IMR-90 (cell line): ENCODE results near the gene TBC1D9. TPM values are rescaled to one million over a fixed set of nuclear protein-coding genes. Genes with fewer than 3 reads are reported as not detected.

ENCODE experiments used
- ATAC-seq: fragments of 200-7000 bp; cut with Tn5 transposase; 2 replicates; pipeline ENCODE4 v1.9.1; 2020; ENCODE audit warnings: low read depth, mild to moderate bottlenecking, moderate library complexity
- BruUV-seq: library from RNA; stranded (reverse); fragments of 400-500 nt; replicated peaks from 2 replicates; lab custom pipeline; 2021; lab: Mats Ljungman, UMichigan
- CTCF ChIA-PET: fragments of 300-600 bp; formaldehyde crosslinking; extraction: SDS; loops from one replicate; lab custom pipeline; 2021; ENCODE audit warnings: antibody characterized with exemption; lab: Yijun Ruan, JAX
- POLR2A ChIA-PET: fragments of 300-600 bp; sonication (Branson Sonifier 250); formaldehyde crosslinking; loops from one replicate; lab custom pipeline; 2022; ENCODE audit warnings: antibody characterized with exemption; ENCODE audit not compliant: unreplicated experiment; lab: Charles Lee
- DNase-seq: peaks from one replicate; pipeline ENCODE4 v3.0.0; 2013
- H2AFZ ChIP-seq: replicated peaks from 2 replicates; pipeline ENCODE3; 2013; ENCODE audit warnings: low read length, mild to moderate bottlenecking; ENCODE audit not compliant: poor library complexity
- H2AK5ac ChIP-seq: 2 replicates; pipeline ENCODE4 v1.6.1; 2013; ENCODE audit warnings: low read depth, low read length, inconsistent platforms
- H2AK9ac ChIP-seq: replicated peaks from 2 replicates; pipeline ENCODE3; 2013; ENCODE audit warnings: mild to moderate bottlenecking, low read depth, low read length, moderate library complexity; ENCODE audit not compliant: poor library complexity
- H2BK120ac ChIP-seq: 2 replicates; pipeline ENCODE4 v1.6.1; 2013; ENCODE audit warnings: low read depth, low read length, inconsistent platforms
- H2BK15ac ChIP-seq: 3 replicates; pipeline ENCODE4 v1.6.1; 2013; ENCODE audit warnings: low read depth, low read length, inconsistent platforms
- H2BK20ac ChIP-seq: 2 replicates; pipeline ENCODE4 v1.6.1; 2013; ENCODE audit warnings: low read depth, mild to moderate bottlenecking, inconsistent platforms, low read length, moderate library complexity
- H2BK5ac ChIP-seq: 2 replicates; pipeline ENCODE4 v1.6.1; 2013; ENCODE audit warnings: mild to moderate bottlenecking, low read depth, low read length, inconsistent platforms; ENCODE audit not compliant: poor library complexity, severe bottlenecking
- H3K14ac ChIP-seq: replicated peaks from 2 replicates; pipeline ENCODE4 v1.6.1; 2013; ENCODE audit warnings: low read depth, low read length, inconsistent platforms
- H3K18ac ChIP-seq: 2 replicates; pipeline ENCODE4 v1.6.1; 2013; ENCODE audit warnings: low read depth, low read length, control low read depth
- H3K23ac ChIP-seq: 2 replicates; pipeline ENCODE4 v1.6.1; 2013; ENCODE audit warnings: low read depth, low read length, inconsistent platforms
- H3K27ac ChIP-seq: 2 replicates; pipeline ENCODE4 v1.5.1; 2013; ENCODE audit warnings: mild to moderate bottlenecking, control low read depth, low read length; ENCODE audit not compliant: insufficient read depth
- H3K27me3 ChIP-seq: 2 replicates; pipeline ENCODE4 v1.6.1; 2013; ENCODE audit warnings: low read length; ENCODE audit not compliant: control insufficient read depth, insufficient read depth
- H3K36me3 ChIP-seq: 2 replicates; pipeline ENCODE4 v1.6.1; 2013; ENCODE audit warnings: low read length, mixed read lengths; ENCODE audit not compliant: control insufficient read depth, insufficient read depth
- H3K4ac ChIP-seq: 2 replicates; pipeline ENCODE4 v1.6.1; 2013; ENCODE audit warnings: low read depth, low read length, inconsistent platforms
- H3K4me1 ChIP-seq: 2 replicates; pipeline ENCODE4 v1.6.1; 2013; ENCODE audit warnings: low read length, mixed read lengths; ENCODE audit not compliant: control insufficient read depth, insufficient read depth
- H3K4me2 ChIP-seq: 2 replicates; pipeline ENCODE4 v1.6.1; 2013; ENCODE audit warnings: low read depth, mild to moderate bottlenecking, control low read depth, low read length, moderate library complexity
- H3K4me3 ChIP-seq: 2 replicates; pipeline ENCODE4 v1.5.1; 2013; ENCODE audit warnings: low read depth, mild to moderate bottlenecking, control low read depth, low read length, moderate library complexity; ENCODE audit not compliant: insufficient read depth
- H3K56ac ChIP-seq: 2 replicates; pipeline ENCODE4 v1.6.1; 2013; ENCODE audit warnings: low read length, inconsistent platforms; ENCODE audit not compliant: insufficient read depth; ENCODE audit errors: extremely low read depth
- H3K79me1 ChIP-seq, 2 experiments: 2 replicates each; pipeline ENCODE4 v1.6.1; 2013; ENCODE audit warnings: low read length in 2 of 2, inconsistent platforms in 1 of 2, low read depth in 1 of 2
- H3K9ac ChIP-seq: 2 replicates; pipeline ENCODE4 v1.6.1; 2013; ENCODE audit warnings: low read depth, low read length, control low read depth
- H3K9me1 ChIP-seq: 2 replicates; pipeline ENCODE4 v1.6.1; 2013; ENCODE audit warnings: low read length, inconsistent platforms; ENCODE audit not compliant: insufficient read depth
- H3K9me3 ChIP-seq: 2 replicates; pipeline ENCODE4 v1.6.1; 2013; ENCODE audit warnings: low read length; ENCODE audit not compliant: control insufficient read depth, insufficient read depth
- H4K20me1 ChIP-seq: 2 replicates; pipeline ENCODE4 v1.6.1; 2013; ENCODE audit warnings: low read length, inconsistent platforms; ENCODE audit not compliant: insufficient read depth
- H4K5ac ChIP-seq: 2 replicates; pipeline ENCODE4 v1.6.1; 2013; ENCODE audit warnings: mild to moderate bottlenecking, low read depth, low read length, control low read depth
- H4K8ac ChIP-seq, 2 experiments: 2 replicates each; pipeline ENCODE4 v1.6.1; 2013; ENCODE audit warnings: low read depth in 2 of 2, low read length in 2 of 2, control low read depth in 1 of 2, inconsistent platforms in 1 of 2
- H4K91ac ChIP-seq: 2 replicates; pipeline ENCODE4 v1.6.1; 2013; ENCODE audit warnings: low read depth, low read length, inconsistent platforms; ENCODE audit not compliant: insufficient read depth
- BHLHE40 ChIP-seq: fragments of 150-350 bp; IDR thresholded peaks from 2 replicates; pipeline ENCODE4 v1.6.1; 2016; ENCODE audit warnings: mild to moderate bottlenecking, low read depth, low read length
- CEBPB ChIP-seq: IDR thresholded peaks from 2 replicates; pipeline ENCODE4 v1.6.1; 2012; ENCODE audit warnings: low read depth, low read length, improper control_type of control experiment
- CHD1 ChIP-seq: IDR thresholded peaks from 2 replicates; pipeline ENCODE4 v1.6.1; 2012; ENCODE audit warnings: low read depth, low read length, improper control_type of control experiment
- CTCF ChIP-seq: conservative IDR thresholded peaks from 2 replicates; pipeline ENCODE4 v1.5.1; 2012; ENCODE audit warnings: mild to moderate bottlenecking, low read depth, low read length, improper control_type of control experiment
- ELK1 ChIP-seq: fragments of 150-350 bp; IDR thresholded peaks from 2 replicates; pipeline ENCODE4 v1.6.1; 2016; ENCODE audit warnings: low read depth, mild to moderate bottlenecking, low read length, moderate library complexity, borderline replicate concordance
- FOS ChIP-seq: fragments of 150-350 bp; IDR thresholded peaks from 2 replicates; pipeline ENCODE4 v1.6.1; 2016; ENCODE audit warnings: low read depth, low read length
- MAZ ChIP-seq: IDR thresholded peaks from 2 replicates; pipeline ENCODE4 v1.6.1; 2012; ENCODE audit warnings: low read depth, mild to moderate bottlenecking, low read length, improper control_type of control experiment, moderate library complexity, borderline replicate concordance
- MXI1 ChIP-seq: IDR thresholded peaks from 2 replicates; pipeline ENCODE4 v1.6.1; 2012; ENCODE audit warnings: low read depth, mild to moderate bottlenecking, low read length, moderate library complexity, borderline replicate concordance
- NFE2L2 ChIP-seq: fragments of 150-350 bp; IDR thresholded peaks from 2 replicates; pipeline ENCODE4 v1.6.1; 2016; ENCODE audit warnings: low read depth, mild to moderate bottlenecking, low read length
- RAD21 ChIP-seq: IDR thresholded peaks from 2 replicates; pipeline ENCODE4 v1.6.1; 2012; ENCODE audit warnings: low read length, improper control_type of control experiment
- RCOR1 ChIP-seq: IDR thresholded peaks from 2 replicates; pipeline ENCODE4 v1.6.1; 2012; ENCODE audit warnings: mild to moderate bottlenecking, low read length, improper control_type of control experiment; ENCODE audit not compliant: insufficient replicate concordance
- RFX5 ChIP-seq: IDR thresholded peaks from 2 replicates; pipeline ENCODE4 v1.8.0; 2012; ENCODE audit warnings: low read depth, mild to moderate bottlenecking, low read length, moderate library complexity
- SMC3 ChIP-seq: fragments of 150-350 bp; IDR thresholded peaks from 2 replicates; pipeline ENCODE4 v1.6.1; 2016; ENCODE audit warnings: low read depth, mild to moderate bottlenecking, antibody characterized with exemption, low read length, moderate library complexity
- USF2 ChIP-seq: fragments of 150-350 bp; IDR thresholded peaks from 2 replicates; pipeline ENCODE4 v1.6.1; 2017; ENCODE audit warnings: mild to moderate bottlenecking, antibody characterized with exemption, low read length, low read depth
- WGBS, 2 experiments: methylation state at CpG; one replicate each; pipeline versions ENCODE4 v1.1.5 to v1.1.7; 2013; ENCODE audit warnings: missing lambda C conversion rate in 2 of 2; ENCODE audit not compliant: insufficient read length in 1 of 2; ENCODE audit errors: extremely low coverage in 2 of 2; 5-methylcytosine and 5-hydroxymethylcytosine counted together
- dilution Hi-C: fragments of 300-500 bp; cut with HindIII; formaldehyde crosslinking; loops from one replicate; pipeline ENCODE4 v1.14.3; 2018; ENCODE audit warnings: low sequenced_read_pairs; ENCODE audit not compliant: unreplicated experiment
- in situ Hi-C: fragments of 300-500 bp; cut with MboI; formaldehyde crosslinking; loops from 3 replicates; pipeline ENCODE4 v1.14.3; 2019; ENCODE audit warnings: low sequenced_read_pairs, inconsistent platforms, mixed read lengths
- intact Hi-C: fragments of 100-400 bp; cut with micrococcal nuclease; formaldehyde crosslinking; loops from 2 replicates; pipeline ENCODE4 v1.10.0; 2022
- polyA plus RNA-seq, 3 experiments: library from polyadenylated mRNA; depleted of rRNA; stranded (reverse); fragments of >200 nt; gene quantifications; 2 replicates each; pipeline ENCODE4 v1.2.3, GENCODE V29; 2012; ENCODE audit warnings: low replicate concordance in 1 of 3
- total RNA-seq: library from RNA; depleted of rRNA; stranded (reverse); fragments of >200 nt; gene quantifications from 2 replicates; pipeline ENCODE4 v1.2.3, GENCODE V29; 2012

Gene TBC1D9
- total and polyA plus RNA-seq, 2 of the 4 experiments (the other 2 are of a cell fraction) = 11.7 to 15.2 TPM

GRCh38 chr4:140575489-140575888, 180.7 kb downstream of the TBC1D9 start:
- dilution Hi-C loops (no loop called here), in situ Hi-C loops (no loop called here), intact Hi-C loops (no loop called here)
- Histone ChIP-seq H3K56ac (no peak overlapping the region), H3K36me3 (no peaks in the 10 kb centered on the region), H3K79me1 (no peaks in the 10 kb centered on the region), H4K5ac (no peak overlapping the region), H2AK9ac (no peak overlapping the region), H3K4me2 (no peak overlapping the region), H3K9me1 (no peaks in the 10 kb centered on the region), H3K27me3 (peaks cover 58% of the 10 kb centered on the region), H4K20me1 (no peaks in the 10 kb centered on the region), H3K23ac (no peak overlapping the region), H2BK20ac (no peak overlapping the region), H2BK120ac (no peak overlapping the region), H3K27ac (no peak overlapping the region), H3K4me3 (no peak overlapping the region), H2AK5ac (no peak overlapping the region), H2BK15ac (no peak overlapping the region), H4K8ac (no peak overlapping the region), H3K9me3 (peaks cover 12% of the 10 kb centered on the region), H3K4ac (no peak overlapping the region), H2AFZ (no peak overlapping the region), H3K4me1 (no peaks in the 10 kb centered on the region), H4K91ac (no peak overlapping the region), H3K14ac (no peak overlapping the region), H2BK5ac (no peak overlapping the region), H3K18ac (no peak overlapping the region), H3K9ac (no peak overlapping the region)
- ChIA-PET CTCF (interaction anchor here (0.7 kb wide), 1 partner anchor 96 kb away, joined by 3 read pairs; no protein-coding TSS in a partner anchor), POLR2A (no interaction called here)
- no TSS peak for BruUV-seq
- ATAC-seq = no peak
- no peak for TF ChIP-seq NFE2L2
- no peak for TF ChIP-seq MXI1
- TF ChIP-seq CTCF = no peak
- no peak for TF ChIP-seq CEBPB
- TF ChIP-seq FOS = no peak
- no peak for TF ChIP-seq RCOR1
- TF ChIP-seq BHLHE40 = no peak
- no peak for TF ChIP-seq RFX5
- TF ChIP-seq ELK1 = no peak
- TF ChIP-seq USF2 = no peak
- TF ChIP-seq SMC3 = no peak
- no peak for TF ChIP-seq RAD21
- TF ChIP-seq MAZ = no peak
- no peak for TF ChIP-seq CHD1
- no peak for DNase-seq
- no CpG with 5 or more reads among the region's 4 CpGs for WGBS, 2 experiments
